Osteoblast (primary cell): ENCODE data around the gene TMEM190. TPM values are rescaled to one million over a fixed set of nuclear protein-coding genes. Genes with fewer than 3 reads are reported as not detected.

Experiments used
- DNase-seq: peaks from one replicate; pipeline ENCODE4 v3.0.0; 2011; ENCODE audit warnings: low spot score, mixed read lengths; ENCODE audit not compliant: insufficient read length; ENCODE audit errors: missing footprints
- H2AFZ ChIP-seq: 2 replicates; pipeline ENCODE4 v1.6.0; 2011; ENCODE audit warnings: mild to moderate bottlenecking, low read length
- H3K27ac ChIP-seq: 2 replicates; pipeline ENCODE4 v1.5.1; 2011; ENCODE audit warnings: mild to moderate bottlenecking, low read depth, low read length, moderate library complexity
- H3K27me3 ChIP-seq: 2 replicates; pipeline ENCODE4 v1.6.0; 2012; ENCODE audit warnings: mild to moderate bottlenecking, control low read depth, inconsistent platforms, low read length, moderate library complexity; ENCODE audit not compliant: insufficient read depth
- H3K36me3 ChIP-seq: 2 replicates; pipeline ENCODE4 v1.5.1; 2011; ENCODE audit warnings: mild to moderate bottlenecking, low read length, control low read depth, moderate library complexity; ENCODE audit not compliant: insufficient read depth
- H3K4me1 ChIP-seq: 2 replicates; pipeline ENCODE4 v1.5.1; 2011; ENCODE audit warnings: mild to moderate bottlenecking, low read length, control low read depth, moderate library complexity; ENCODE audit not compliant: insufficient read depth
- H3K4me2 ChIP-seq: 2 replicates; pipeline ENCODE4 v1.6.0; 2011; ENCODE audit warnings: mild to moderate bottlenecking, low read length; ENCODE audit not compliant: insufficient read depth
- H3K4me3 ChIP-seq: fragments of 200-600 bp; sonication (generic); 3 replicates; pipeline ENCODE4 v1.5.1; 2012; ENCODE audit warnings: mild to moderate bottlenecking, low read length, inconsistent platforms; ENCODE audit not compliant: insufficient read depth
- H3K79me2 ChIP-seq: 2 replicates; pipeline ENCODE4 v1.6.0; 2012; ENCODE audit warnings: mild to moderate bottlenecking, low read length, control low read depth, inconsistent platforms; ENCODE audit not compliant: insufficient read depth
- H3K9me3 ChIP-seq: 2 replicates; pipeline ENCODE4 v1.5.1; 2011; ENCODE audit warnings: low read depth, low read length, control low read depth
- H4K20me1 ChIP-seq: 2 replicates; pipeline ENCODE4 v1.6.0; 2012; ENCODE audit warnings: mild to moderate bottlenecking, low read length, control low read depth; ENCODE audit not compliant: insufficient read depth
- CTCF ChIP-seq: IDR thresholded peaks from 2 replicates; pipeline ENCODE4 v1.5.1; 2011; ENCODE audit warnings: mild to moderate bottlenecking, low read depth, low read length, moderate library complexity; ENCODE audit errors: extremely low read depth
- total RNA-seq: library from RNA; depleted of rRNA; stranded (reverse); fragments of >200 nt; gene quantifications from 2 replicates; pipeline ENCODE4 v1.2.3, GENCODE V29; 2012

Gene TMEM190
- total RNA-seq, 1 donor: not detected

DNA sequence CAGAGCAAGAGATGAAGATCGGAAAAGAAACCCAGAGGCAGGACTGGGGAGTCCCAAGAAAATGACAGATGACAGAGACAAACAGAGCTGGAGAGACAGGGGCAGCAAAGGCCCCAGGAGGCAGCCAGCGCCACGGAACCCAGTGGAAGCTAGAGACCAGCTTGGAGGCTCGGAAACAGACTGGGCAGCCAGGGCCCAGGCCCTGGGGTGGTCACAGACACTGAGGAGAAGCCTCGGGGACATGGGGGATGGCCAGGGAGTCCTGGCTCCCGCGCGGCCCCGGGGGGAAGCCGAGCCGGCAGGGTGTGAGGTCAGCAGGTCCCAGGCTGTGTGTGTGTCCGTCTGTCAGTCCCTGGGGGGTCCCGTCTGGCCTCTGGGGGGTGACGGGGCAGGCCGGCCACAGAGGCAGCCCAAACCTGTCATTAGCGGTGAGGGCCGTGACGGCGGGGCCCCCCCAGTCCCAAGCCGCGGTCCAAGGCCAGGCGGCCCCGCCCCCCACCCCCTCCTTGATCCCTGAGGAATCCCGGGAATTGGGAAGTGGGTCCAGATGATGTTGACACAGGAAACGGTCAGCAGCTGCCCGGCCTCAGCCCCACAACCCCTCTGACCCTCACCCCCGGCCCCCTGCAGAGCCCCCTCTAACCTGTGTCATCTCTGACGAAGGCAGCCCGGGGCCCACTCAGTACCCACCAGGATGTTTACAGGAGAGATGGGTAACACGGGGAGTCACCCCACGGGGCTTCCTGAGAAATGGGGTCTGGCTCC, 2.5 kb upstream of the TMEM190 start:
- H2AFZ ChIP-seq: peak overlapping the region; percentile 74
- no peaks in the 10 kb centered on the region for H3K36me3 ChIP-seq
- H3K9me3 ChIP-seq: no peaks in the 10 kb centered on the region
- H3K4me2 ChIP-seq: peak overlapping the region; percentile 55
- no peaks in the 10 kb centered on the region for H3K79me2 ChIP-seq
- H4K20me1 ChIP-seq: no peaks in the 10 kb centered on the region
- DNase-seq: peak; percentile 95
- peak overlapping the region; percentile 47 for H3K4me3 ChIP-seq
- peaks cover 17% of the 10 kb centered on the region for H3K4me1 ChIP-seq
- no peaks in the 10 kb centered on the region for H3K27me3 ChIP-seq
- no peak for TF ChIP-seq CTCF
- H3K27ac ChIP-seq: peak overlapping the region; percentile 66

- no peaks in the 10 kb centered on the region for H3K36me3 ChIP-seq
- no peaks in the 10 kb centered on the region for H3K27me3 ChIP-seq
- H4K20me1 ChIP-seq: no peaks in the 10 kb centered on the region
- TF ChIP-seq CTCF: no peak
- no peak overlapping the region for H3K4me2 ChIP-seq
- no peak for DNase-seq
- H3K9me3 ChIP-seq: no peaks in the 10 kb centered on the region
- no peaks in the 10 kb centered on the region for H3K79me2 ChIP-seq
- H3K4me3 ChIP-seq: no peak overlapping the region
- H2AFZ ChIP-seq: no peak overlapping the region
- peaks cover 9% of the 10 kb centered on the region for H3K4me1 ChIP-seq
- no peak overlapping the region for H3K27ac ChIP-seq
These were observed 918 bp downstream of the TMEM190 start for GRCh38 chr19:55377356-55378131.

- Histone ChIP-seq H3K27ac (no peak overlapping the region), H2AFZ (no peak overlapping the region), H3K4me1 (peaks cover 8% of the 10 kb centered on the region), H3K9me3 (no peaks in the 10 kb centered on the region), H3K79me2 (no peaks in the 10 kb centered on the region), H3K4me3 (no peak overlapping the region), H3K27me3 (no peaks in the 10 kb centered on the region), H4K20me1 (no peaks in the 10 kb centered on the region), H3K4me2 (no peak overlapping the region), H3K36me3 (no peaks in the 10 kb centered on the region)
- no peak for DNase-seq
- no peak for TF ChIP-seq CTCF
These were observed 2.5 kb downstream of the TMEM190 start for GRCh38 chr19:55379174-55379573.

DNA sequence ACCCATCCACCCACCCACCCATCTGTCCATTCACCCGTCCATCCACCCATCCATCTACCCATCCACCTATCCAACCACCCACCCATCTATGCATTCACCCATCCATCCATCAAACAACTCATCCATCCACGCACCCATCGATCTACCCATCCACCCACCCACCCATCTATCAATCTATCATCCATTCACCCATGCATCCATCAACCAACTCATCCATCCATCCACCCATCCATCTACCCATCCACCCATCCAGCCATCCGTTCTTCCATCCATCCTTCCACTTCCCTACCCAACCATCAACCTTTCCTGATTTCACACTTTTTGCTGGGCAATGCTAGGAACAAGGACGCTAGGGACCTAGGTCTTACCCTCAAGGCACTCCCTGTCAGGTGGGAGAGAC, 5.4 kb downstream of the TMEM190 start:
- no peaks in the 10 kb centered on the region for H3K9me3 ChIP-seq
- H3K4me3 ChIP-seq: no peak overlapping the region
- DNase-seq: no peak
- H3K79me2 ChIP-seq: peaks cover 13% of the 10 kb centered on the region
- H3K27me3 ChIP-seq: no peaks in the 10 kb centered on the region
- no peak overlapping the region for H3K4me2 ChIP-seq
- H4K20me1 ChIP-seq: peaks cover 12% of the 10 kb centered on the region
- H2AFZ ChIP-seq: no peak overlapping the region
- peaks cover 4% of the 10 kb centered on the region for H3K36me3 ChIP-seq
- H3K4me1 ChIP-seq: peaks cover 18% of the 10 kb centered on the region
- no peak overlapping the region for H3K27ac ChIP-seq
- no peak for TF ChIP-seq CTCF
